ENCODE results near the gene GJD2. TPM values are rescaled to one million over a fixed set of nuclear protein-coding genes. Genes with fewer than 3 reads are reported as not detected.

GJD2 gene
- total and polyA plus RNA-seq, 7 donors: not detected

GRCh38 chr15:34757262-34757661 is 2.5 kb upstream of the GJD2 start:
- no peaks in the 10 kb centered on the region for H3K4me1 ChIP-seq
- H3K27ac ChIP-seq: no peak overlapping the region
- intact Hi-C loops (cut with DNase I): no loop called here
- no peak for DNase-seq
- TF ChIP-seq, protein P1, sequence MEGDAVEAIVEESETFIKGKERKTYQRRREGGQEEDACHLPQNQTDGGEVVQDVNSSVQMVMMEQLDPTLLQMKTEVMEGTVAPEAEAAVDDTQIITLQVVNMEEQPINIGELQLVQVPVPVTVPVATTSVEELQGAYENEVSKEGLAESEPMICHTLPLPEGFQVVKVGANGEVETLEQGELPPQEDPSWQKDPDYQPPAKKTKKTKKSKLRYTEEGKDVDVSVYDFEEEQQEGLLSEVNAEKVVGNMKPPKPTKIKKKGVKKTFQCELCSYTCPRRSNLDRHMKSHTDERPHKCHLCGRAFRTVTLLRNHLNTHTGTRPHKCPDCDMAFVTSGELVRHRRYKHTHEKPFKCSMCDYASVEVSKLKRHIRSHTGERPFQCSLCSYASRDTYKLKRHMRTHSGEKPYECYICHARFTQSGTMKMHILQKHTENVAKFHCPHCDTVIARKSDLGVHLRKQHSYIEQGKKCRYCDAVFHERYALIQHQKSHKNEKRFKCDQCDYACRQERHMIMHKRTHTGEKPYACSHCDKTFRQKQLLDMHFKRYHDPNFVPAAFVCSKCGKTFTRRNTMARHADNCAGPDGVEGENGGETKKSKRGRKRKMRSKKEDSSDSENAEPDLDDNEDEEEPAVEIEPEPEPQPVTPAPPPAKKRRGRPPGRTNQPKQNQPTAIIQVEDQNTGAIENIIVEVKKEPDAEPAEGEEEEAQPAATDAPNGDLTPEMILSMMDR (IDR thresholded peaks at IDR 0.05): no peak
- H3K27me3 ChIP-seq (ENCODE audit: insufficient read depth in 3 of 3, low read length in 2 of 3): peaks cover 8 to 56% (median 17%) of the 10 kb centered on the region in 3 donors
- WGBS, 3 donors: 76 to 78% (median 78%) methylated on average over 3 of the region's 3 CpGs
- no peaks in the 10 kb centered on the region for H3K36me3 ChIP-seq (ENCODE audit: insufficient read depth in 1 of 2, low read depth in 1 of 2)
- H3K9me3 ChIP-seq: no peaks in the 10 kb centered on the region
- no peak for ATAC-seq
- no peak overlapping the region for H3K4me3 ChIP-seq

DNA sequence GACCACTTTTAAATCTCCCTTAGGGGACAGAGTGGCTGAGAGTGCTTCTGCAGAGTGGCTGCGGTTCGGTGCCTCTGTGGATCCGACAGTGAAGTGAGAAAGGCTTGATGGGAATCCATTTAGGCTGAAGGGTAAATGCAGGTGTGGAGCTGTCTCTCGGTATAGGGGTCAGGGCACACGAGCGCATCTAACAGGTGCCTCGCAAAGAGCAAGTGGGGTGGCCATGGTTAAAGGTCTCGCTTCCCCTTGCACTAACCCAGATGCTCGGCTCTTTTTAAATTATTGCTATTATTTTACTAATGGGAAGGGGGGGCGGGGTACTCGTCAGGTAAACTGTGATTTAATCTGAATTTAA is 598 bp upstream of the GJD2 start:
- WGBS, 3 donors: 5 to 7% (median 6%) methylated on average over 11 of the region's 11 CpGs
- no peak for DNase-seq
- no peaks in the 10 kb centered on the region for H3K36me3 ChIP-seq (ENCODE audit: insufficient read depth in 1 of 2, low read depth in 1 of 2)
- peaks cover 6 to 66% (median 17%) of the 10 kb centered on the region in 3 donors for H3K27me3 ChIP-seq (ENCODE audit: insufficient read depth in 3 of 3, low read length in 2 of 3)
- TF ChIP-seq, protein P1 (IDR thresholded peaks at IDR 0.05): no peak
- intact Hi-C loops (cut with DNase I): no loop called here
- no peak overlapping the region for H3K4me3 ChIP-seq
- H3K4me1 ChIP-seq: no peaks in the 10 kb centered on the region
- ATAC-seq: no peak
- no peak overlapping the region for H3K27ac ChIP-seq
- H3K9me3 ChIP-seq: no peaks in the 10 kb centered on the region

GRCh38 chr15:34754171-34754601 is 612 bp downstream of the GJD2 start:
- intact Hi-C loops (cut with DNase I): no loop called here
- Histone ChIP-seq H3K27me3 (ENCODE audit: insufficient read depth in 3 of 3, low read length in 2 of 3) (peaks cover 4 to 66% (median 17%) of the 10 kb centered on the region in 3 donors), H3K27ac (no peak overlapping the region), H3K36me3 (ENCODE audit: insufficient read depth in 1 of 2, low read depth in 1 of 2) (no peaks in the 10 kb centered on the region), H3K4me3 (peak overlapping the region; percentile 55), H3K9me3 (no peaks in the 10 kb centered on the region), H3K4me1 (no peaks in the 10 kb centered on the region)
- TF ChIP-seq, protein P1 (IDR thresholded peaks at IDR 0.05): no peak
- DNase-seq (no peak), ATAC-seq (no peak)
- WGBS, 3 donors: 3 to 6% (median 4%) methylated on average over 25 to 27 of the region's 27 CpGs

DNA sequence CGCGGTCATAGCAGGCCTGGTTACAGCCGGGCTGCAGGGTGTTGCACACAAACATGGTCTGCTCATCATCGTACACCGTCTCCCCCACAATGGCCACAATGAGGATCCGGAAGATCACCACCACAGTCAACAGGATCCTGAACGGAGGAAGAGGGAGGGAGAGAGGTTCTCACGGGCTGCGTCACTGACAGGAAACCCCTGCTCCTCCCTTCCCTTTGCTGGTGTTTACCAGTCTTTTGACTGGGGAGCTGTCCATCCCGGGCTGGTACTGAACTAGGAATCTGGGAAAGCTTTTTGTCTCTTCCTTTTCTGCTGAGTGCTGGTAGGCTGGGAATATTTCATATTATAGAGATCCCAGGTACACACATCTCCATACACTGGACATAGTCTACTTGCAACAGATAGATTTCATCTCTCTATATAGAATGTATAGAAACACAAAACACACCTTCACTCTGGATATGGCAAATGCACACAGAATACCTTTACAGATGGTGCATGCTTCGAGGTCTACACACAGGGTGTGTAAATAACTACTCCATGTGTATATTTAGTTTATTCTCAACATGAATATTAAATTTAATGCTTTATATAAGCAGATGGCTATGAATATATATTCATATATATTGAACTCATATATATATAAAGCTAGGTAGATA is 1.4 kb downstream of the GJD2 start:
- 31 to 33% (median 33%) methylated on average over 10 to 11 of the region's 11 CpGs for WGBS, 3 donors
- H3K4me3 ChIP-seq: no peak overlapping the region

More for the DNA sequence above, 1.4 kb downstream of the GJD2 start:
- intact Hi-C loops (cut with DNase I): no loop called here
- Histone ChIP-seq H3K4me1 (no peaks in the 10 kb centered on the region), H3K9me3 (no peaks in the 10 kb centered on the region), H3K27me3 (ENCODE audit: insufficient read depth in 3 of 3, low read length in 2 of 3) (peaks cover 4 to 66% (median 17%) of the 10 kb centered on the region in 3 donors), H3K27ac (no peak overlapping the region), H3K36me3 (ENCODE audit: insufficient read depth in 1 of 2, low read depth in 1 of 2) (no peaks in the 10 kb centered on the region)
- no peak for DNase-seq
- peak in 2 of 4 donors; percentile 54 to 58 for ATAC-seq
- TF ChIP-seq, protein P1 (IDR thresholded peaks at IDR 0.05): no peak
